ENCODE measurements around the gene LMBRD1. TPM values are rescaled to one million over a fixed set of nuclear protein-coding genes. Genes with fewer than 3 reads are reported as not detected.

The LMBRD1 gene
- total and polyA plus RNA-seq, 2 of the 13 experiments (the other 11 are each of a cell fraction or from before 2014, with no cell fraction given): 18.9 to 21.5 TPM

DNA sequence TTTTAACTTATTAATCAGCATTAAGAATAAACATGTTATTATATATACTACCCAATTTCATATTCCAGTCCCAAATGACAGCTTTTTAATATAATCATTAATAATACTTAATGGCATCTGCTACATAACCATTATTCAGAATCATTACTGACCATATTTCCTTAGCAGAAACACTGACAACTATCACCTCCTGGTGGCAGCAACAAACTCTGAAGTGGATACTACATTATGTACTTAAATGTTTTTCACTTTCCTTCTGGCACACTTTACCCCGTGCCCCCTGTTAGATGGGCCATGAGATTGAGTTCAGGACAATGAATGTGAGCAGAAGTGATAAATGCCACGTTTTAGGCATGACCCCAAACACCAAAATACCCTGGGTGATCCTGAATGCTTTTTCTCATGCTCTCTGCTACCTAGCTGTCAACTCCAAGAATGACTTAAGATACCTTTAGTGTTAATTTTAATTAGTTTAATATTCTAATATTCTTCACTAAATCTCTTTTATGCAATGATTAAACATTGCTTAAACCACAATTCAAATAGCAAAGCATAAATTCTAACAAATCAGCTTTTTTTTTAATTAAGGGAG lies 77.1 kb downstream of the LMBRD1 start:
- Histone ChIP-seq H3K27me3 (ENCODE audit: control insufficient read depth in 1 of 2, insufficient read depth in 2 of 2, low read length in 2 of 2) (no peaks in the 10 kb centered on the region; a peak in 1 of 5 replicates), H3K4me3 (replicated peaks in 1 of 3; ENCODE audit: insufficient read depth in 1 of 3, low read depth in 2 of 3, low read length in 3 of 3) (no peak overlapping the region), H3K9me3 (ENCODE audit: low read length) (no peaks in the 10 kb centered on the region), H3K27ac (ENCODE audit: extremely low read length, insufficient read depth, low read length) (no peak overlapping the region), H3K4me1 (ENCODE audit: insufficient read depth, low read length) (no peaks in the 10 kb centered on the region), H3K79me2 (ENCODE audit: insufficient read depth, low read length) (no peaks in the 10 kb centered on the region), H3K4me2 (ENCODE audit: low read depth, low read length) (no peak overlapping the region), H2AFZ (ENCODE audit: low read length) (no peak overlapping the region), H4K20me1 (ENCODE audit: insufficient read depth, low read length) (no peaks in the 10 kb centered on the region), H3K36me3 (replicated peaks in 1 of 2; ENCODE audit: control insufficient read depth in 1 of 2, insufficient read depth in 2 of 2, low read length in 2 of 2) (no peaks in the 10 kb centered on the region), H3K9ac (ENCODE audit: insufficient read depth, low read depth, low read length) (no peak overlapping the region)
- WGBS (ENCODE audit: low lambda C conversion rate): 24% methylated on average over 2 of the region's 2 CpGs
- no peak for FAIRE-seq
- peak; percentile 80 for ATAC-seq
- ChIA-PET POLR2A (no interaction called here), CTCF (ENCODE audit: low intra/inter-chr PET ratio, low total read pairs) (no interaction called here)
- intact Hi-C loops (cut with micrococcal nuclease; ENCODE audit: unreplicated experiment) (no loop called here), in situ Hi-C loops (cut with HindIII; ENCODE audit: extremely low pct_ligation_motif_present, low pct_unique_long_range_greater_than_20kb) (no loop called here)
- peak; percentile 21 for DNase-seq (ENCODE audit: low spot score)
- TF ChIP-seq ZNF770 (CRISPR knock-in tag; IDR thresholded peaks at IDR 0.05): no peak
- TF ChIP-seq, protein P1, sequence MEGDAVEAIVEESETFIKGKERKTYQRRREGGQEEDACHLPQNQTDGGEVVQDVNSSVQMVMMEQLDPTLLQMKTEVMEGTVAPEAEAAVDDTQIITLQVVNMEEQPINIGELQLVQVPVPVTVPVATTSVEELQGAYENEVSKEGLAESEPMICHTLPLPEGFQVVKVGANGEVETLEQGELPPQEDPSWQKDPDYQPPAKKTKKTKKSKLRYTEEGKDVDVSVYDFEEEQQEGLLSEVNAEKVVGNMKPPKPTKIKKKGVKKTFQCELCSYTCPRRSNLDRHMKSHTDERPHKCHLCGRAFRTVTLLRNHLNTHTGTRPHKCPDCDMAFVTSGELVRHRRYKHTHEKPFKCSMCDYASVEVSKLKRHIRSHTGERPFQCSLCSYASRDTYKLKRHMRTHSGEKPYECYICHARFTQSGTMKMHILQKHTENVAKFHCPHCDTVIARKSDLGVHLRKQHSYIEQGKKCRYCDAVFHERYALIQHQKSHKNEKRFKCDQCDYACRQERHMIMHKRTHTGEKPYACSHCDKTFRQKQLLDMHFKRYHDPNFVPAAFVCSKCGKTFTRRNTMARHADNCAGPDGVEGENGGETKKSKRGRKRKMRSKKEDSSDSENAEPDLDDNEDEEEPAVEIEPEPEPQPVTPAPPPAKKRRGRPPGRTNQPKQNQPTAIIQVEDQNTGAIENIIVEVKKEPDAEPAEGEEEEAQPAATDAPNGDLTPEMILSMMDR (CRISPR knock-in tag; IDR thresholded peaks at IDR 0.05): peak; percentile 45
- no peak for TF ChIP-seq SSRP1 (CRISPR knock-in tag; IDR thresholded peaks at IDR 0.05)
- peak; percentile 40 for TF ChIP-seq STAG1 (CRISPR knock-in tag; IDR thresholded peaks at IDR 0.05)
- TF ChIP-seq, protein P2, sequence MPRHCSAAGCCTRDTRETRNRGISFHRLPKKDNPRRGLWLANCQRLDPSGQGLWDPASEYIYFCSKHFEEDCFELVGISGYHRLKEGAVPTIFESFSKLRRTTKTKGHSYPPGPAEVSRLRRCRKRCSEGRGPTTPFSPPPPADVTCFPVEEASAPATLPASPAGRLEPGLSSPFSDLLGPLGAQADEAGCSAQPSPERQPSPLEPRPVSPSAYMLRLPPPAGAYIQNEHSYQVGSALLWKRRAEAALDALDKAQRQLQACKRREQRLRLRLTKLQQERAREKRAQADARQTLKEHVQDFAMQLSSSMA (CRISPR knock-in tag; IDR thresholded peaks at IDR 0.05): no peak
- no TSS peak for BruUV-seq (replicated peaks)

Data from HepG2 (cell line).